CD4-positive, alpha-beta T cell (primary cell): ENCODE measurements around the gene APPL2. TPM values are rescaled to one million over a fixed set of nuclear protein-coding genes. Genes with fewer than 3 reads are reported as not detected.

Source experiments
- ATAC-seq: fragments of 200-7000 bp; cut with Tn5 transposase; one replicate; pipeline ENCODE4 v1.10.0; 2022; ENCODE audit warnings: mild to moderate bottlenecking; ENCODE audit not compliant: poor library complexity
- CTCF ChIA-PET: fragments of 350-600 bp; sonication (Branson Sonifier 250); formaldehyde crosslinking; loops from one replicate; lab custom pipeline; 2021; ENCODE audit warnings: antibody characterized with exemption, inconsistent platforms; lab: Charles Lee
- POLR2A ChIA-PET: fragments of 350-600 bp; sonication (Branson Sonifier 250); formaldehyde crosslinking; loops from one replicate; lab custom pipeline; 2021; ENCODE audit warnings: antibody characterized with exemption, inconsistent platforms; lab: Charles Lee
- DNase-seq, 14 experiments: peaks; one replicate each; pipeline ENCODE4 v3.0.0-alpha.2; 2013 to 2020; ENCODE audit warnings: mixed read lengths in 2 of 14
- H3K27ac ChIP-seq, 2 donors: one replicate each; pipeline versions ENCODE4 v1.5.1 to v1.7.0; 2013; ENCODE audit warnings: low read length in 2 of 2, low read depth in 1 of 2, mild to moderate bottlenecking in 1 of 2
- H3K27me3 ChIP-seq, 2 experiments: 1 replicate in 1 of 2; 2 replicates in 1 of 2; pipeline versions ENCODE4 v1.6.1 to v1.7.0; 2013; ENCODE audit warnings: low read length in 2 of 2, control low read depth in 1 of 2, mild to moderate bottlenecking in 1 of 2, moderate library complexity in 1 of 2; ENCODE audit not compliant: insufficient read depth in 2 of 2, control insufficient read depth in 1 of 2
- H3K36me3 ChIP-seq: one replicate; pipeline ENCODE4 v1.6.1; 2013; ENCODE audit warnings: low read length, control low read depth; ENCODE audit not compliant: insufficient read depth
- H3K4me1 ChIP-seq: one replicate; pipeline ENCODE4 v1.6.1; 2013; ENCODE audit warnings: low read length, control low read depth; ENCODE audit not compliant: insufficient read depth
- H3K4me3 ChIP-seq: one replicate; pipeline ENCODE4 v1.5.1; 2013; ENCODE audit warnings: mild to moderate bottlenecking, low read length, moderate library complexity
- H3K9me3 ChIP-seq, 2 experiments: 1 replicate in 1 of 2; 2 replicates in 1 of 2; pipeline versions ENCODE4 v1.6.1 to v1.7.0; 2013; ENCODE audit warnings: low read length in 2 of 2, mild to moderate bottlenecking in 2 of 2, control low read depth in 1 of 2, moderate library complexity in 1 of 2; ENCODE audit not compliant: control insufficient read depth in 1 of 2, insufficient read depth in 1 of 2
- H3K27ac Mint-ChIP-seq: one replicate; pipeline ENCODE4 v1.8.0; 2020; ENCODE audit warnings: mixed read lengths
- H3K27me3 Mint-ChIP-seq: one replicate; pipeline ENCODE4 v1.8.0; 2021; ENCODE audit warnings: mixed read lengths
- H3K36me3 Mint-ChIP-seq: one replicate; pipeline ENCODE4 v1.8.0; 2021; ENCODE audit warnings: low read depth, mixed read lengths
- H3K4me1 Mint-ChIP-seq: one replicate; pipeline ENCODE4 v1.8.0; 2021; ENCODE audit warnings: low read depth, mixed read lengths
- H3K4me3 Mint-ChIP-seq: one replicate; pipeline ENCODE4 v1.8.0; 2020; ENCODE audit warnings: mild to moderate bottlenecking, mixed read lengths
- H3K9me3 Mint-ChIP-seq: one replicate; pipeline ENCODE4 v1.8.0; 2020; ENCODE audit warnings: mixed read lengths
- intact Hi-C, 2 experiments: fragments of 100-400 bp; cut with DNase I in 1 of 2; cut with micrococcal nuclease in 1 of 2; formaldehyde crosslinking; loops; one replicate each; pipeline versions ENCODE4 v1.15.1 to v1.9.0; 2023 to 2025; cut with DNase I, micrococcal nuclease
- total RNA-seq, 174 experiments: library from RNA in 2 of 174; stranded (reverse) in 2 of 174; gene quantifications; one replicate each; pipeline ENCODE4 v1.2.3 and lab custom pipeline; 2021 to 2026
- TF ChIP-seq, protein P1 (sequence below): fragments of 200-600 bp; IDR thresholded peaks from one replicate; pipeline ENCODE4 v1.8.0; 2022; ENCODE audit warnings: antibody characterized with exemption, mild to moderate bottlenecking

The APPL2 gene
- total RNA-seq, 2 experiments from 2014 or later, result 58.8 to 59.9 TPM

DNA sequence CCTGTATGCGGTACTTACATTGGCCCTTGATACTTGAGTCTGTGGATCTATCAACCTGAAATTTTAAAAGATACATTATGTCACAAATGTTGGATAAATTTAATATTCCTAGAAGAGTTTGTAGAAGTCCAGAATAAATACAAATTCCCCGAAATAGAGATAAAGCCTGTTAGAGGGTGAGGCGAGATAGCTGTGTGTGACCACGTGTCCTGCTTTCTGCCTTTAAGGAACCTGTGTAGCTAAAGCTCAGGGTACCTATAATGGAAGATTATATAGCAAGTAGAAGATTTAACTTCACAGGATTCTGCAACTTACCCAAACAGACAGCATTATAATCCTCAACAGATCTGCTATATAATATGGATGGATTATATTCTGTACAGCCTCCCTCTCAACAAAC, 58.8 kb downstream of the APPL2 start:
- Histone ChIP-seq H3K27ac (no peak overlapping the region), H3K36me3 (peaks cover 25% of the 10 kb centered on the region), H3K9me3 (no peaks in the 10 kb centered on the region), H3K4me3 (no peak overlapping the region), H3K4me1 (no peaks in the 10 kb centered on the region), H3K27me3 (no peaks in the 10 kb centered on the region)
- Mint-ChIP-seq H3K36me3 (peaks cover 90% of the 10 kb centered on the region), H3K9me3 (no peaks in the 10 kb centered on the region), H3K4me1 (peaks cover 9% of the 10 kb centered on the region), H3K4me3 (no peak overlapping the region), H3K27ac (peak overlapping the region; percentile 25), H3K27me3 (no peaks in the 10 kb centered on the region)
- intact Hi-C loops, result loop anchor here in 1 of 2 experiments (5.0 kb wide), 1 partner anchor 40 kb away; no protein-coding TSS in a partner anchor
- ATAC-seq (no peak), DNase-seq (no peak)
- TF ChIP-seq, protein P1, sequence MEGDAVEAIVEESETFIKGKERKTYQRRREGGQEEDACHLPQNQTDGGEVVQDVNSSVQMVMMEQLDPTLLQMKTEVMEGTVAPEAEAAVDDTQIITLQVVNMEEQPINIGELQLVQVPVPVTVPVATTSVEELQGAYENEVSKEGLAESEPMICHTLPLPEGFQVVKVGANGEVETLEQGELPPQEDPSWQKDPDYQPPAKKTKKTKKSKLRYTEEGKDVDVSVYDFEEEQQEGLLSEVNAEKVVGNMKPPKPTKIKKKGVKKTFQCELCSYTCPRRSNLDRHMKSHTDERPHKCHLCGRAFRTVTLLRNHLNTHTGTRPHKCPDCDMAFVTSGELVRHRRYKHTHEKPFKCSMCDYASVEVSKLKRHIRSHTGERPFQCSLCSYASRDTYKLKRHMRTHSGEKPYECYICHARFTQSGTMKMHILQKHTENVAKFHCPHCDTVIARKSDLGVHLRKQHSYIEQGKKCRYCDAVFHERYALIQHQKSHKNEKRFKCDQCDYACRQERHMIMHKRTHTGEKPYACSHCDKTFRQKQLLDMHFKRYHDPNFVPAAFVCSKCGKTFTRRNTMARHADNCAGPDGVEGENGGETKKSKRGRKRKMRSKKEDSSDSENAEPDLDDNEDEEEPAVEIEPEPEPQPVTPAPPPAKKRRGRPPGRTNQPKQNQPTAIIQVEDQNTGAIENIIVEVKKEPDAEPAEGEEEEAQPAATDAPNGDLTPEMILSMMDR, result no peak
- ChIA-PET CTCF (no interaction called here), POLR2A (no interaction called here)

DNA sequence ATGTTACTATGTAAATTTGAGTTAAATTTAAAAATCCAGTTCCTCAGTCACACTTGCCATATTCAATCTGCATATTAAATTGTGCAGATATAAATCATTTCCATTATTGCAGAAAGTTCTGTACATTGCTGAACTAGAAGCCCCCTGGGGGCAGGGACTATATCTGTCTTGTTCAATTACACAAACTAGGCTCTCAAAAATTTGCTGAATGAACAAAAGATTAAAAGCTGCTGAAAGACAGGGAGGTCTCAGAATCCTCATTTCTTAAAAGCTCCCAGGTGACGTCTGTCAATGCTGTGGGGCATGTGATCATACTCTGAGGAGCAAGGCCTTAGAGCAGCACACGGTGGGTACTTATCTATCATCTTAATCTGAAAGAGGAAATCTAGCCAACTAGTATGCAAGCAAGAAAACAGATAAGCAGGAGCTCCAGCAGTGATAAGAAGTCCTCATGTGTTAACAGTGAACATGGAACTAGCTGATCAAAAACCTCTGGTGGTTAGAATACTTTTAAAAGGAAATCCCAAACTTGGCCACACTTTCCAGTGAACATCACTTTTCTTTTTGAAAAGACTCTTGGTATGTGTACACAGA, 60.5 kb downstream of the APPL2 start:
- Mint-ChIP-seq H3K27me3 (no peaks in the 10 kb centered on the region), H3K4me1 (peaks cover 2% of the 10 kb centered on the region), H3K4me3 (no peak overlapping the region), H3K9me3 (no peaks in the 10 kb centered on the region), H3K36me3 (peaks cover 79% of the 10 kb centered on the region), H3K27ac (peak overlapping the region; percentile 31)
- TF ChIP-seq, protein P1, result no peak
- intact Hi-C loops, result loop anchor here in 1 of 2 experiments (5.0 kb wide), 1 partner anchor 38 kb away; no protein-coding TSS in a partner anchor
- Histone ChIP-seq H3K27ac (no peak overlapping the region), H3K9me3 (no peaks in the 10 kb centered on the region), H3K36me3 (peaks cover 33% of the 10 kb centered on the region), H3K4me1 (no peaks in the 10 kb centered on the region), H3K27me3 (no peaks in the 10 kb centered on the region), H3K4me3 (no peak overlapping the region)
- ChIA-PET CTCF (no interaction called here), POLR2A (no interaction called here)
- DNase-seq (no peak), ATAC-seq (no peak)

DNA sequence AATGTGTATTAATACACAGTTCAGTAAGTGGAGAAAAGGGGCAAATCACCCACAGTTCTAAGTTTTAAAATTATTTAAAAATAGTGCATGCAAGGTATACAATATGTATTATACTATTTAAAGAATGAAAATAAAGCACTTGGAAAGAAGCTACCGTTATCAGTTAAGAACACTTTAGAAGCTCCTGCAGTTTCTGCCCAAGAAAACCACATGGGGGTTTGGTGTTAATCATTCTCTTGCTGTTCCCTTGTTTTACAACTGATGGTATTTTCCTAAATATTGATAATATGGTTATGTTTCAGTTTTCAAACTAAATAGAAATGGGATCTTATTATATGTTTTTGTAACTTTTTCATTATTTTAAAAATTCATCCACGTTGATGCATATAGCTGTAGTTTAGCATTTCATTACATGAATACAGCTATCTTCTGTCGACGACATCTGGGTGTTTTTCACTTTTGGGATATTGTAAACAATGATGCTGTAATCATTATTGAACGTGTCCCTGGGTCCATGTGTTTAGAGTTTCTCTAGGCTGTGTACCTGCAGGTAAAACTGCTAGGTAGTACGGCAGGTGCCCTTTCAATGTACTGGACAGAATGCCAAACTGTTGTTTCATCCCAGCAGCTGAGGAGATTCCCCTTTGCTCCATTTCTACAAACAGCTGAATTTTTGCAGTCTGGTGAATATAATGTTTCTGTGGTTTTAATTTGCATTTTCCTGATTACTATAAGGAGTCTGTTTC, 64.1 kb downstream of the APPL2 start:
- Mint-ChIP-seq H3K27ac (peak overlapping the region; percentile 78), H3K4me3 (no peak overlapping the region), H3K4me1 (no peaks in the 10 kb centered on the region), H3K9me3 (no peaks in the 10 kb centered on the region), H3K36me3 (peaks cover 79% of the 10 kb centered on the region), H3K27me3 (no peaks in the 10 kb centered on the region)
- H3K4me1 ChIP-seq, result no peaks in the 10 kb centered on the region
- H3K9me3 ChIP-seq, result no peaks in the 10 kb centered on the region
- no peaks in the 10 kb centered on the region for H3K27me3 ChIP-seq
- ChIA-PET CTCF (no interaction called here), POLR2A (no interaction called here)
- TF ChIP-seq, protein P1, result no peak
- peak overlapping the region in 1 of 2 donors; percentile 14 for H3K27ac ChIP-seq
- H3K36me3 ChIP-seq, result peaks cover 57% of the 10 kb centered on the region
- intact Hi-C loops, result no loop called here
- DNase-seq (no peak), ATAC-seq (no peak)
- H3K4me3 ChIP-seq, result no peak overlapping the region
